Activated gamma-delta T cell treated with Interleukin-2 at 50 U/mL for 16 hours (primary cell): ENCODE data around the gene RAB35.
"Not testable (repeated sequence)": the region's sequence is repeated elsewhere in the genome, so short reads cannot be mapped to it uniquely, and the experiment has no call there.

Source experiments
- DNase-seq: peaks from one replicate; pipeline ENCODE4 v3.0.0-alpha.2; 2020

The RAB35 gene

DNA sequence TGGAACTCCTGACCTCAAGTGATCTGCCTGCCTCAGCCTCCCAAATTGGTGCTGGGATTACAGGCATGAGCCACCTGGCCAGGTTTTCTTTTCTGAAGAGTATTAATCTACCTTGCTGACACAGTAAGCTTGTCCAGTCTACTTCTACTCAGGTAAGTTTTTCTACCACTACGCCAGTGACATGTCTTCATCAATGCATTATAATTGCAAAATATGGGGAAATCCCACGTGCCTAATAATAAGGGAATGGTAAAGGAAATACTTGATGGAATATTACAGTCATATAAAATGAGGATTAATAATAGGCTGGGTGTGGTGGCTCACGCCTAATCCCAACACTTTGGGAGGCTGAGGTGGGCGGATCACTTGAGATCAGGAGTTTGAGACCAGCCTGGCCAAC lies 62.3 kb downstream of the RAB35 start:
- DNase-seq, result no peak

DNA sequence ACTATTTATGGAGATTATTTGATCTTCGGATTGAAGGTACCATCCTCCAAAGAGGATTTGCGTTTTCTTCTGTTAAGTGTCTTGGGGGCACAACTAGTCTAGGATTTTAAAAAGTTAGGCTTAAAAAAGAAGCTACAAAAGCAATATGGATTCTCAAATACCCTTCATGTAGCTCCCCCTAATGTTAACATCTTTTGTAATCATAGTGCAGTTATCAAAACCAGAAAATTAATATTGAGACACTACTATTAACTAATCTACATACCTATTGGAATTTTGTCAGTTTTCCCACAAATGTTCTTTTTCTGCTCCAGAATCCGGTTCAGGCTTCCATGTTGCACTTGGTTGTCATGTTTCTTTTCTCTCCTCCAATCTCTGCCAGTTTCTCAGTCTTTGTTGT lies 65.0 kb downstream of the RAB35 start:
- DNase-seq, result no peak

DNA sequence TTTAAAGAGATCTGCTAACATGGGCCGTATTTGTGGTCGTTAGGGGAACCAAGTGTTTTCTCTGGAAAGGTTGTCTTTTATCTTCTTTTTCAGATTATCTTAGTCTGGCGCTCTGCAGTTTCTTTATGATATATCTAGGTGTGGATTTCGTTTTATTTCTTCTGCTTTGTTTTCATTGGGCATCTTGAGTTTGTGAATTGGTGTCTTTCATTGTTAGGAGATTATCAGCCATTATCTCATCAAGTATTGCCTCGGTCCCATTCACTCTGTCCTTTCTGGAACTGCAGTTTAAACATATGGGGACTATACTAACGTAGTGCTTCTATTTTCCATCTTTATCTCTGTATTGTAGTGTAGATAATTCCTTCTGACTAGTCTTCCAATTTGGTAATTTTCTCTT lies 67.1 kb downstream of the RAB35 start:
- no peak for DNase-seq

DNA sequence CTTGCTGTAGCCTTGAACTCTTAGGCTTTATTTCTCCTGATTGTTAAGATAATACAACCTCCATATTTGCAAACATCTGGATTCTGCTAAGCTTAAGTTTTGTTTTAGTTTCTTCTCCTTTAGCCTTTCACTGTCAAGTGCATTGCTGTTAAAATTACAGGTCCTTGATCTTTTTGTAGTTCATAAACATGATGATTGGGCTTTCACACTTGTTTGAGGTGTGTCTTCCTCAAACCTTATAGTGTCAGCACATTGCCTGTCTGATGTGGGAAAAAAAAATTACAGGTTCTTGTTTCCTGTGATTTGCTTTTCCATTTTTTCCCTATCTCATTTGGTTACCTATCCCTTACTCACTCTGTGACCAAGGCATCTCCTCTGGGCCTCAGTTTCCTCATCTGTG lies 68.3 kb downstream of the RAB35 start:
- DNase-seq, result no peak

DNA sequence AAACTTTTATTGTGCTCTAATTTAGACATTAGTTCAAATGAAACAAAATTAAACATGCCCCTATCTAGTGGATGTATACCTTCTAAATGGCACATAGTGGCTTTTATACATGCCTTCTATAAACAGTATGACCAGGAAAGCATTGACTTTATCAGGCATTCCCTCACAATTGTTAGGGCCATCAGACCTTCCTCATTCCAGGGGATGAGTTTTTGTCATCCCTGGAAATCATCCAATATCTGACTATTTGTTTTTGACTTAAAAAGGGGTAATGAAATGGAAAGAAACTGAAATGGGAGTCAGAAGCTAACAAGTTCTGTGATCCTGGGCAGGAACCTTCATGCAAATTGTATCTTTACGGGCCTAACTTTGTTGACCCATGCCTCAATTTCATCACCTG lies 69.5 kb downstream of the RAB35 start:
- DNase-seq, result no peak

DNA sequence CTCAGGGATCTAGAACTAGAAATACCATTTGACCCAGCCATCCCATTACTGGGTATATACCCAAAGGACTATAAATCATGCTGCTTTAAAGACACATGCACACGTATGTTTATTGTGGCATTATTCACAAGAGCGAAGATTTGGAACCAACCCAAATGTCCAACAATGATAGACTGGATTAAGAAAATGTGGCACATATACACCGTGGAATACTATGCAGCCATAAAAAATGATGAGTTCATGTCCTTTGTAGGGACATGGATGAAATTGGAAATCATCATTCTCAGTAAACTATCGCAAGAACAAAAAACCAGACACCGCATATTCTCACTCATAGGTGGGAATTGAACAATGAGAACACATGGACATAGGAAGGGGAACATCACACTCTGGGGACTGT lies 71.2 kb downstream of the RAB35 start:
- not testable (repeated sequence) for DNase-seq
